ENCODE measurements around the gene PRDM2.

The PRDM2 gene

GRCh38 chr1:13762642-13763041 is 62.7 kb downstream of the PRDM2 start:
- Histone ChIP-seq H3K79me2 (ENCODE audit: insufficient read depth, low read length) (peaks cover 100% of the 10 kb centered on the region), H3K4me3 (ENCODE audit: low read depth, low read length, poor library complexity, severe bottlenecking) (peak overlapping the region; percentile 21), H3F3A (ENCODE audit: insufficient read depth, low read length) (no peaks in the 10 kb centered on the region), H3K9ac (ENCODE audit: low read length) (peak overlapping the region; percentile 13; the same call in 1 of the 2 replicates), H3K27ac (ENCODE audit: low read depth, low read length, poor library complexity, severe bottlenecking) (peak overlapping the region; percentile 46), H3K9me3 (ENCODE audit: low read length) (no peaks in the 10 kb centered on the region), H3K9me2 (ENCODE audit: low read depth, low read length) (no peaks in the 10 kb centered on the region), H3K27me3 (ENCODE audit: insufficient read depth, low read length) (no peaks in the 10 kb centered on the region), H3K4me1 (ENCODE audit: insufficient read depth, low read length, severe bottlenecking) (peaks cover 75% of the 10 kb centered on the region), H3K4me2 (ENCODE audit: low read length) (peak overlapping the region; percentile 50), H3K36me3 (ENCODE audit: insufficient read depth, low read length) (peaks cover 58% of the 10 kb centered on the region), H2AFZ (ENCODE audit: low read length) (no peak overlapping the region), H4K20me1 (ENCODE audit: insufficient read depth, low read length) (0 out of 2 replicates have a peak, but pooled peaks cover 7% of the 10 kb centered on the region)
- no peak for TF ChIP-seq CTCF (IDR thresholded peaks at IDR 0.05; ENCODE audit: low read length)

- peak overlapping the region; percentile 50; the same call in 1 of the 2 replicates for H3K4me2 ChIP-seq (ENCODE audit: low read length)
- peaks cover 70% of the 10 kb centered on the region for H3K4me1 ChIP-seq (ENCODE audit: insufficient read depth, low read length, severe bottlenecking)
- TF ChIP-seq EZH2 (IDR thresholded peaks at IDR 0.05; ENCODE audit: borderline replicate concordance, low read length) (no peak), CTCF (IDR thresholded peaks at IDR 0.05; ENCODE audit: low read length) (no peak)
- peak overlapping the region; percentile 46 for H3K27ac ChIP-seq (ENCODE audit: low read depth, low read length, poor library complexity, severe bottlenecking)
- H3F3A ChIP-seq (ENCODE audit: insufficient read depth, low read length), result no peaks in the 10 kb centered on the region
- peak overlapping the region; percentile 21 for H3K4me3 ChIP-seq (ENCODE audit: low read depth, low read length, poor library complexity, severe bottlenecking)
- no peak overlapping the region for H2AFZ ChIP-seq (ENCODE audit: low read length)
- no peaks in the 10 kb centered on the region for H3K9me2 ChIP-seq (ENCODE audit: low read depth, low read length)
- no peak overlapping the region for H3K9ac ChIP-seq (ENCODE audit: low read length)
- H3K36me3 ChIP-seq (ENCODE audit: insufficient read depth, low read length), result peaks cover 57% of the 10 kb centered on the region; the same call in 1 of the 2 replicates
- peaks cover 97% of the 10 kb centered on the region for H3K79me2 ChIP-seq (ENCODE audit: insufficient read depth, low read length)
- no peaks in the 10 kb centered on the region for H3K27me3 ChIP-seq (ENCODE audit: insufficient read depth, low read length)
- 0 out of 2 replicates have a peak, but pooled peaks cover 7% of the 10 kb centered on the region for H4K20me1 ChIP-seq (ENCODE audit: insufficient read depth, low read length)
- no peaks in the 10 kb centered on the region for H3K9me3 ChIP-seq (ENCODE audit: low read length)
These were observed 63.2 kb downstream of the PRDM2 start for GRCh38 chr1:13763222-13763621.

GRCh38 chr1:13763991-13764390 is 64.0 kb downstream of the PRDM2 start:
- Histone ChIP-seq H3K4me1 (ENCODE audit: insufficient read depth, low read length, severe bottlenecking) (peaks cover 62% of the 10 kb centered on the region), H3K79me2 (ENCODE audit: insufficient read depth, low read length) (peaks cover 96% of the 10 kb centered on the region), H3K27me3 (ENCODE audit: insufficient read depth, low read length) (no peaks in the 10 kb centered on the region), H4K20me1 (ENCODE audit: insufficient read depth, low read length) (0 out of 2 replicates have a peak, but pooled peaks cover 7% of the 10 kb centered on the region), H3K36me3 (ENCODE audit: insufficient read depth, low read length) (peaks cover 64% of the 10 kb centered on the region), H3K9ac (ENCODE audit: low read length) (no peak overlapping the region), H3K4me2 (ENCODE audit: low read length) (no peak overlapping the region), H3K9me3 (ENCODE audit: low read length) (no peaks in the 10 kb centered on the region), H3K4me3 (ENCODE audit: low read depth, low read length, poor library complexity, severe bottlenecking) (no peak overlapping the region), H3F3A (ENCODE audit: insufficient read depth, low read length) (no peaks in the 10 kb centered on the region), H3K9me2 (ENCODE audit: low read depth, low read length) (no peaks in the 10 kb centered on the region), H2AFZ (ENCODE audit: low read length) (no peak overlapping the region), H3K27ac (ENCODE audit: low read depth, low read length, poor library complexity, severe bottlenecking) (no peak overlapping the region)
- TF ChIP-seq CTCF (IDR thresholded peaks at IDR 0.05; ENCODE audit: low read length) (no peak), EZH2 (IDR thresholded peaks at IDR 0.05; ENCODE audit: borderline replicate concordance, low read length) (no peak)

All from OCI-LY1 (cell line).